Measurements from ENCODE around the gene SH2D3A. TPM values are rescaled to one million over a fixed set of nuclear protein-coding genes. Genes with fewer than 3 reads are reported as not detected.

SH2D3A gene
- total and polyA plus RNA-seq, 2 of the 8 experiments (the other 6 are each of a cell fraction or from before 2014, with no cell fraction given) = 14.5 to 22.1 TPM

GRCh38 chr19:6767081-6767356, 216 bp downstream of the SH2D3A start:
- H2AK5ac ChIP-seq (ENCODE audit: low read depth, low read length) = no peak overlapping the region
- H3K4me2 ChIP-seq (ENCODE audit: insufficient read depth in 1 of 2, low read depth in 2 of 2, low read length in 2 of 2) = peak overlapping the region; percentile 87 to 99
- no peak overlapping the region for H3K23ac ChIP-seq (ENCODE audit: insufficient read length)
- peaks cover 0 to 6% (median 5%) of the 10 kb centered on the region in 4 experiments; a peak in 5 of 7 replicates for H3K4me1 ChIP-seq (replicated peaks in 1 of 4; ENCODE audit: control insufficient read depth in 3 of 4, insufficient read depth in 4 of 4, low read length in 3 of 4)
- H3K4ac ChIP-seq (replicated peaks; ENCODE audit: insufficient read length, low read depth, low read length) = no peak overlapping the region
- H4K8ac ChIP-seq (ENCODE audit: extremely low read depth, insufficient read depth, low read length) = no peak overlapping the region; the same call in 1 of the 2 replicates
- H3K14ac ChIP-seq (ENCODE audit: insufficient read length) = no peak overlapping the region
- TF ChIP-seq HDAC2 (IDR thresholded peaks at IDR 0.05; ENCODE audit: borderline replicate concordance in 1 of 2, low read depth in 2 of 2, low read length in 2 of 2) (no peak; a peak in 1 of 4 replicates), ATF2 (IDR thresholded peaks at IDR 0.05; ENCODE audit: low read length) (no peak), BACH1 (IDR thresholded peaks at IDR 0.05; ENCODE audit: low read length) (no peak), POLR2A (IDR thresholded peaks at IDR 0.05; ENCODE audit: control extremely low read depth in 1 of 2, low read depth in 2 of 2, low read length in 2 of 2) (peak in 1 of 2 experiments; percentile 33; a peak in 1 of 3 replicates), USF2 (IDR thresholded peaks at IDR 0.05; ENCODE audit: low read length) (no peak), NANOG (IDR thresholded peaks at IDR 0.05; ENCODE audit: insufficient read depth, low read depth, low read length, poor library complexity, severe bottlenecking) (no peak), KDM4A (IDR thresholded peaks at IDR 0.05; ENCODE audit: low read depth, low read length, severe bottlenecking) (peak; percentile 43), JUN (IDR thresholded peaks at IDR 0.05; ENCODE audit: low read depth, low read length) (no peak), RAD21 (IDR thresholded peaks at IDR 0.05 in 1 of 2, conservative IDR thresholded peaks at IDR 0.05 in 1 of 2; ENCODE audit: low read depth in 2 of 2, low read length in 2 of 2) (no peak), SP1 (IDR thresholded peaks at IDR 0.05; ENCODE audit: low read depth, low read length) (no peak)
- 2% methylated on average over 15 of the region's 15 CpGs; no CpG with 5 or more reads in 1 of the 2 experiments for WGBS, 2 experiments (ENCODE audit: extremely low coverage in 1 of 2, insufficient coverage in 1 of 2, insufficient read length in 1 of 2, insufficient replicate concordance in 2 of 2, low coverage in 1 of 2, low lambda C conversion rate in 2 of 2, missing lambda C conversion rate in 1 of 2)
- H2BK120ac ChIP-seq (replicated peaks; ENCODE audit: low read depth, low read length) = no peak overlapping the region
- 0 out of 2 replicates have a peak overlapping the region, but pooled peaks have one; percentile 5 for H2AFZ ChIP-seq (ENCODE audit: low read length)
- H2BK5ac ChIP-seq (ENCODE audit: low read depth, low read length) = peak overlapping the region; percentile 96
- H2BK20ac ChIP-seq (ENCODE audit: low read length) = no peak overlapping the region
- peak overlapping the region; percentile 20 for H4K5ac ChIP-seq (ENCODE audit: insufficient read length, low read depth, low read length)
- H3K18ac ChIP-seq (ENCODE audit: extremely low read depth, low read length) = peak overlapping the region; percentile 83
- H4K91ac ChIP-seq (replicated peaks; ENCODE audit: insufficient read length, low read length) = peak overlapping the region; percentile 62
- FAIRE-seq (no peak), DNase-seq (ENCODE audit: low read depth in 1 of 2, low spot score in 2 of 2) (no peak)
- peaks cover 15% of the 10 kb centered on the region for H3K23me2 ChIP-seq (ENCODE audit: low read depth, low read length)
- no peaks in the 10 kb centered on the region for H3K27me3 ChIP-seq (replicated peaks in 1 of 4; ENCODE audit: control insufficient read depth in 3 of 4, extremely low read depth in 1 of 4, insufficient read depth in 3 of 4, low read length in 3 of 4)
- peaks cover 10% of the 10 kb centered on the region for H3K79me1 ChIP-seq (ENCODE audit: low read depth, low read length)
- H3K9me3 ChIP-seq (ENCODE audit: insufficient read depth in 2 of 2, low read depth in 1 of 2, low read length in 1 of 2) = no peaks in the 10 kb centered on the region
- no peaks in the 10 kb centered on the region for H3K36me3 ChIP-seq (ENCODE audit: control insufficient read depth in 2 of 4, insufficient read depth in 4 of 4, low read length in 3 of 4)
- peak overlapping the region; percentile 59 to 72 (median 62); a peak in 6 of 7 replicates for H3K9ac ChIP-seq (replicated peaks in 1 of 4; ENCODE audit: extremely low read depth in 1 of 4, low read depth in 3 of 4, low read length in 3 of 4)
- H2BK12ac ChIP-seq (ENCODE audit: low read depth, low read length) = 0 out of 2 replicates have a peak overlapping the region, but pooled peaks have one; percentile 68
- no peak overlapping the region for H3K56ac ChIP-seq (replicated peaks; ENCODE audit: insufficient read length, low read depth, low read length)
- H3K27ac ChIP-seq (ENCODE audit: low read depth, low read length) = no peak overlapping the region; the same call in 1 of the 2 replicates
- no peaks in the 10 kb centered on the region for H4K20me1 ChIP-seq (replicated peaks in 1 of 2; ENCODE audit: control insufficient read depth in 1 of 2, insufficient read depth in 2 of 2, low read length in 2 of 2)
- peak overlapping the region; percentile 61 to 84 (median 83) for H3K4me3 ChIP-seq (ENCODE audit: extremely low read depth in 1 of 4, insufficient read depth in 2 of 4, low read depth in 3 of 4, low read length in 4 of 4)
- no peak overlapping the region for H2BK15ac ChIP-seq (ENCODE audit: low read length)
- CTCF ChIA-PET (ENCODE audit: partially characterized antibody) = interaction anchor here (1.1 to 4.4 kb wide), 4 partner anchors 13 to 97 kb away, joined by 3 to 19 read pairs (median 4); no protein-coding TSS in a partner anchor
- peaks cover 0 to 7% of the 10 kb centered on the region in 2 experiments; a peak in 2 of 4 replicates for H3K79me2 ChIP-seq (ENCODE audit: control insufficient read depth in 1 of 2, insufficient read depth in 2 of 2, low read length in 2 of 2)
- POLR2A ChIA-PET (ENCODE audit: partially characterized antibody) = interaction anchor here (1.2 to 5.7 kb wide), 9 partner anchors 10 to 49 kb away, joined by 3 to 53 read pairs (median 4); partner anchors contain the start of genes GPR108 and TRIP10

All from H1 (cell line).